ENCODE results near the gene ZNF408.
"Not testable (repeated sequence)": the region's sequence is repeated elsewhere in the genome, so short reads cannot be mapped to it uniquely, and the experiment has no call there.

Gene ZNF408

DNA sequence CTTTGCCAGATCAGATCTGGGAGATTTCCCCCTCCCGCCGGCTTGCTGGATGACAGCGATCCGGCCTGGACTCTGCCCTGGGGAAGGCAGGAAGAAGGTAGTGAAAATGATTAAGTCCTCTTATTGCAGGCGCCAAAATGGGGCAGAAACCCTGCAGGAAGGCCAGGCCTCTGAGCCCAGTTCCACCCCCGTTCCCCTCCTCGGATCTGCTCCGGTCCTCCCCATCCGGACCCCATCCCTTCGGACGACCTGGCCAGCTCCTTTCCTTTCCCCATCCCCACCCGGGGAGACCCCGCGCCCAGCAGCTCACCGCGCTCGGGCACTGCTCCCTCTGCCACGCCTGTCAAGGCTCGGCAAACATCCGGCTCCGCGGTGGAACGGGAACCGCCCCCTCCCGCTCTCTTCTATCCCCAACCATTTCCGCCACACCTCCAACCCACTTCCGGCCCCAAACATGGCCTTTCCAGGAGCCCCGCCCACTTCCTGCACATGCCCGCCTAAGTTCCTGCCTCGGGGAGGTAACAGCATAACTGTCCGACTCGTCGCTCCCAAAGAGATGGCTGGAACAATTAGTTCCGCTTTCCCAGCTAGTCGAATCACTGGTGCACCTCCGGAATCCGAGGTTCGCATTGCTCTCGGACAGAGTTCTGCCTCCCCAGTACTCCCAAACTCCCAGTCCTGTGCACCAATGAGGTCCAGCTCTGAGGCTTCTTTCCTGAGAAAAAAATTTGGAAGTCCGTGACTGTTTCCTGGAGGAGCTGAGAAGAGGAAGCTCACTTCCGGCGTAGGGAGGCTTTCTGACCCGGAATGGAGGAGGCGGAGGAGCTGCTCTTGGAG is at the start of gene ZNF408, which contains the start of gene ARHGAP1:
Gene ZNF408 (plus strand): TSS at position 791 of the 837 bp plus-strand sequence. CDS start 17 bp downstream, at position 808.
Gene ARHGAP1 (minus strand): TSS at position 379 of the 837 bp plus-strand sequence. CDS start 4,512 bp downstream, outside the sequence.
- peak; percentile 99 for DNase-seq

GRCh38 chr11:46655631-46656030 is 45.2 kb upstream of the ZNF408 start:
- DNase-seq = no peak

GRCh38 chr11:46657186-46657585 is 43.6 kb upstream of the ZNF408 start:
- DNase-seq = no peak

GRCh38 chr11:46658259-46658658 is 42.6 kb upstream of the ZNF408 start:
- no peak for DNase-seq

DNA sequence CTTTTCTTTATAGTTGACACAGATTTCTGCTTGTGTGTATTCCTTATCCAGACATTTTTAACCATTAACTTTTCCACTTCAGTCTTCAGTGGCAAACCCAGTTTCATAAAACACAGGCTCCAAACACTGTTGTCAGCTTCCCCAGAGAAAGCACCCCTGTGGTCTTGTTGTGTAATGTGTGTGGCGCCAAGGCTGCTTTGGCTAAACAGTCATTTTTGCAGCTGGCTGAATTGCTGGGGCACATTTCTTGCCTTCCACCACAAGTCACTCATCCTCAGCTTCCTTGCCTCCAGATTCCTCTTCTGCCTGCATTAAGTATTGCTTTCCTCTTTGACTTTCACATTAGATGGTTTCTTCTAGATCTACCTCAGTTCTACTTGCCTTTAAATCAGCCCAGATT is 40.9 kb upstream of the ZNF408 start:
- DNase-seq = peak; percentile 53

DNA sequence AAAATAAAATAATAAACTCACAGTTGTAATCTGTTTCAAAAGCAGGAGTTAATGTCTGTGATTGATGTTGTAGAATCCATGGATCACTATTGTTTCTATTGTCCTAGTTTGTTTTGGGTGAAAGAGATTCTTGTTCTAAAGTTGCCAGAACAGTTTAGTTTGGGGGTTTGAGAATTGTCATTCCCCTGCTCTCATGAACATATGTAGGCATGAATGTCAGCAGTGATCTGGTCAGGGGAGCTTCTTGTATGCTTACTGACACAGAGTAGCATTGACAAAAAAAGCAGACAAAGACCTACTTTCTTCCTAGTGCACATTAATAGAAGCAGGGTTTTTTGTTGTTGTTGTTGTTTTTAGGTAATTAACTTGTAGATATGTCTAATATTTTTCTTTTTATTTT is 39.0 kb upstream of the ZNF408 start:
- DNase-seq = no peak

GRCh38 chr11:46662366-46662765 is 38.5 kb upstream of the ZNF408 start:
- no peak for DNase-seq

DNA sequence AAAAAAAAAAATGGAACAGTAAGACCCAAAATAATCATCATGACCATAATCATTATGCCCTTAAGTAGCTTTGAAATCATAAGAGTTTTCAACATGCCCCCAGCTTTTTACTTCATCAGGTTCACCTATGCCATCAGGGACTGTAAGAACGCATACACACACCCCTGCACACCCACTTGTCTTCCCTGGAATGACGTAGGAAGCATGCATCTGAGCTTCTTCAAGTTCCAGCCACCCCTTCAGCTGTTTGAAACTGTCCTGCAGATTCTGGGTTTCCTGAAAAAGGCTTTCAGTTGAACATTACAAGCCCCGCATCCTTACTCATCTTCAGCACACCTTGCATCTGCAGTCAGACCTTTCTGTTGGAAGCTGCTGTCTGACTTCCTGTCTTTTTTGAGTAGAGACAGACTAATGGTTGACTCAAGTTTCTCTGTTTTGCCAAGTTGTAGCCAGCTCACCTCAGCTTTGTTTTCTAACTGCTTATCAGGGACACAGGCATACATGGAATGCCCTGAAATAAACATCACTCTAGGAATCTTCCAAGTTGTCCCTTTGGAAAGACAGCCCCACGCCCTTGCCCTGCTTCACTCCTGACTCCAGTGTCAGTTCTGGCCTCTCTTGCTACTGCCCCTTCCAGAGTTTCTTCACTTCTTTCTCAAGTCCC is 37.4 kb upstream of the ZNF408 start:
- peak; percentile 39 for DNase-seq

GRCh38 chr11:46664612-46665011 is 36.2 kb upstream of the ZNF408 start:
- DNase-seq = peak; percentile 85

GRCh38 chr11:46665356-46665755 is 35.5 kb upstream of the ZNF408 start:
- no peak for DNase-seq

DNA sequence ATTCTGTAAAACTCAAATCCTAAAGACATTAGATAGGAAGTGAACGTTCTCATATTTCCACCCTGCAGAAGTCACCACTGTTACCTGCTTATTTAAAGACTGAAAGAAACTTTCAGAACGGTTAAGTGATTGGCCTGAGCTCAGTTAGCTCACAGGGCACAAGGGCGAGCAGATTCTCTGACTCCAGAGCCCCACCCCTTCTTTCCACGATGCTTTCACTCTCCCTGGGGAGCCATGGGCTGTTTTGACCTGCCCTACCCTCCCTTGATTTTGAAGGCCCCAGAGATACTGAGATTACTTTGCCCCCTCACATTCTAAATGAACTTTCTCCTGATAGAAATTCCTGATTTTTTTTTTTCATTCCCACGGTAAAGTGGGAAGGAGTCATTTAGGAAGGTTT is 34.3 kb upstream of the ZNF408 start:
- DNase-seq = no peak

DNA sequence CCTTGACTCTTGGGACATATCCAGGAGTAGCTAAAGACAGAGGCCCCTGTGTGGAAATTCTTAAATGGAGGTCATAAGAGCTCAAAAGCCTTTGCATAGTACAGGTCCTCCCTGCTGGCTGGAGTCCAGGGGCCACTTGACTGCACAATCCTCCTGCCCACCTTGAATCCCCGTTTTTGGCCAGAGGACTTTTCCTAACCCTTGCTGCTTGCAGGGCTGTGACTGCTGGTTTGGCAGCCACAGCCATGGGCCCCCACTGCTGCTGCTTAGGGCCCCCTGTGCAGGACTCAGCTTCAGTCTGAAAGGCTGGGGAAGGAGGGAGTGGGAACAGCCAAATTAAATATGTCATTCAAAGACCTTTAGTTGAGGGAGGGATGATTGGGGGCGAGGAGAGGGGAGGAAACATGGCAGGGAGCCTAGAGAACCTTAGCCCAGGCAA is 33.8 kb upstream of the ZNF408 start:
- DNase-seq = no peak

DNA sequence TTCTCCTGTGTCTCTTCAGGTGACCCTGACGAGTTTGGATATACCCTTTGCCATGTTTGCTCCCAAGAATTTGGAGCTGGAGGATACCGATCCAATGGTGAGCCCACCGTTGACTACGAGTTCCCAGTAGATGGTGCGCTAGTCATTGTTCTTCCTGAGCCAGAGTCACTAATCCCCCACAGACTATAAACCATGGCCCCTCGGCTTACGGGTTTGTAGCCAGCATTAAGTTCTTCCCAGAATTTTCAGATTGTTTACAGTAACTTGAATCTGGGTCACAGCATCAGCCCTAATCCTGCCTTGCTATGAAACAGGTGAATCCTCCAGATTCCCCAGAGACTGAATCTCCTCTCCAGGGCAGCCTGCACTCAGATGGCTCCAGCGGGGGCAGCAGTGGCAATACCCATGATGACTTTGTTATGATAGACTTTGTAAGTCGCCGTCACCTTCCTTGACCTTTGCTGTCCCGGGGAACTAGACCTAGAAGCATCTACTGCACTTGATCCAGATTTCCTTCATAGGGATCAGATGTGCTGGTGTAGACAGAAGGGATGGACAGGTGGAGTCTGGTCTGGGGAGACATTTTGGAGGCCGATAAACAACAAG is 32.2 kb upstream of the ZNF408 start:
- DNase-seq = no peak

- peak; percentile 77 for DNase-seq
These were observed 31.1 kb upstream of the ZNF408 start for GRCh38 chr11:46669711-46670139.

GRCh38 chr11:46670521-46670920 is 30.3 kb upstream of the ZNF408 start:
- DNase-seq = not testable (repeated sequence)

DNA sequence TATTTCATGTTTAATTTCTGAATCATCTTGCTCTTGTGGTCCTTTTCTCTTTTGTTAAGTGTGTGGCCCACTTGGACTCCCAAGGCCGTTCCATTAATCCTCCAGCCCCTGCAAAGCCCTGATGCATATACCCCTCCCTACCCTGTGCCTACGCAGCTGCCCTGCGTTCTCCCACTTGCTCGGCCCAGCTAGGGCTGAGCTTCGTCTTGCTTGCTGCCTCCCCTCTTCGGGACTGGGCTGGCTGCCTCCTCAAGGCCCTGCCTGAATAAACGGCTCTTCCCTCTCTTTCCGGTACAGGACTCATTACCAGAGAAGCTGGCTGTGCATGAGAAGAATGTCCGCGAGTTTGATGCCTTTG is 28.9 kb upstream of the ZNF408 start:
- DNase-seq = no peak

GRCh38 chr11:46672381-46672839 is 28.4 kb upstream of the ZNF408 start:
- DNase-seq = no peak

DNA sequence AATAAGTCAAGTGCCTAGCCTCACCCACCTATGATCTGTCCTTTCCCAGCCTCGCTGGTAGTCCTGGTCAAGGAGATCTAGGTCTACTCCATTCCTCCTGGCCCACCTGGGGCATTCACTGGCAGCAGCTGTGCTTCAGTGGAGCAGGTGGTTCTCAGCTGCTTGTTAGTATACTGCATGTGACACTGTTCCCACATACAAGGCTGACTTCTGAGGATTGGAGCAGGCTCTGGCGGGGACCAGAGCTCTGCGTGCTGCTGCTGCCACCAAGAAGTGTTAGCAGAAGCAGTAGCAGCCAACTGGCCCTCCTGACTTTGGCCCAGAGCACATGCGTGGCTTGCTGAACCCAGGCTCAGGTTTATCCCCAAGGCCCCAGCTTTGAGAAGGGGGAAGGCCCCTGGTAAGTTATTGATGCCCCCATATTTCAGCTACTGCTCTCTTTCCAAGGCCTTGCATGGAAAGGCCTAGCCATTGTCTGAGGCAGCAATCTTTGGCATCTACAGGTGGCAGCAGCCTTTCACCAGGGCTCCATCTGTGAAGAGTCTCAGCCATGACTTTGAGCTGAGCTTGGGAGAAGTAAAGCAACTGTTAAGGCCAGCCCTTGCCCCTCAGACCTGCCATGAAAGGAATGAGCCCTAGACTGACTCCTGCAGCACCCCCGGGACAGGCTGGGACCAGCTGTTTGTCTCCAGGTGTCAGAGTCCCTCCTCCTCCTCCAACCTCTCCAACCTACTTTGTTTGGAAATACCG is 26.9 kb upstream of the ZNF408 start:
- no peak for DNase-seq

DNA sequence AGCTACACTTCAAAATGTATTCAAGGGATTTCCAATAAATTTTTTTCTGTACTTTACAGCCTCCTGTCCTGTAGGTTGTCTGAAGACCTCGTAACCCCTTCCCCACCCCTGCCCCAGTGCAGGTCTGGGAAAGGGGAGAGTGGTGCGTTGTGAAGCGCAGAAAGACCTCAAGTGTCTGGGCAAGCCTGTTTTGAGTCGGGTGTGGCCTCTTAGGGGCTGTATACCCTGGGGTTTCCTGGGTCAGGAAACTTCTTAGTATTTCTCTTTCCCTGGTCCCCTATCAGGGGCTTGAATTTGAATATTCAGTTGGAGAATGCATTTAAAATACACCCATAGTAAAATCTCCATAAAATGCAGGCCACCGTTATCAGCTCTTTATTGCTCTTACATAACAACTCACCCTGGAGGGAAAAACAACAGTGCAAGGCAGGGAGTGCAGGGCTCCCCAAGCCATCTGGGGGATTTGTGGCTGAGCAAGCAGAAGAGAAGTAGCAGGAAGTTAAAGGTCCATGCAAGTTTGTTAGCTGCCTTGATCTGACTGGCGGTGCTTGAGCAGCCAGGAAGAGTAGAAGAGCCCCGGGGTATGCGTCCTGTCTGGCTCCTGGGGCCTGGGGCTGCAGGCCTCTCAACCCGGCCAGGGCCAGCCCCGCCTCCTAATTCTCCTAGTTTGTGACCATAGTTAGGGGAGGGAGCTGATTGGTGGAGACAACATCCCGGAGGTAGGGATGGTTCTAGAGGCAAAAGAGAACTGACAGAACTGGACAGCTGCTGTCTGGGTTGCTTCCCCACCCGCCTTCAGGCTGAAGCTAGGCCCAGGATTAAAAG is 26.2 kb upstream of the ZNF408 start:
- peak; percentile 29 for DNase-seq

- DNase-seq = no peak
These were observed 25.5 kb upstream of the ZNF408 start for GRCh38 chr11:46675288-46675851.

DNA sequence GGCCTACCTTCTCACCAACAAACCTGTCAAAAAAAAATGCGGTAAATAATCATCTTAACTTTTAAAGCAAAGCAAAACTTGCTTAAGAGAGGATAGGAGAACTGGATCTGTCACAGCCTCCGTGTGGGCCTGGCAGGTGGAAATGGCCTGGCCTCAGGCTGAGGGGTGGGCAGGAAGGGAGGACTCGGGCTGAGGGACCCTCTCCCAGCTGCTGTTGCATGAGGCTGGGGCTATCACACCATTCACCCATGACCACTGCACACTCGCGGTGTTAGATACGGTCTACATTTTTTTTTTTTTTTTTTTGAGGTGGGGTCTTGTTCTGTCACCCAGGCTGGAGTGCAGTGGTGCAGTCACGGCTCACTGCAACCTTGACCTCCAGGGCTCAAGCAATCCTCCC is 24.9 kb upstream of the ZNF408 start:
- no peak for DNase-seq

Data from OCI-M1 (cell line).